ENCODE measurements around the gene SYNPR.
"Not testable (repeated sequence)": the region's sequence is repeated elsewhere in the genome, so short reads cannot be mapped to it uniquely, and the experiment has no call there.

SYNPR gene

GRCh38 chr3:63639806-63640205 lies 361.7 kb downstream of the SYNPR start:
- DNase-seq, result no peak

GRCh38 chr3:63642488-63642887 lies 364.4 kb downstream of the SYNPR start:
- DNase-seq, result no peak

GRCh38 chr3:63644212-63644797 lies 366.2 kb downstream of the SYNPR start:
- no peak for DNase-seq

- not testable (repeated sequence) for DNase-seq
Observed at GRCh38 chr3:63644928-63645781, 367.0 kb downstream of the SYNPR start.

- no peak for DNase-seq
Observed at GRCh38 chr3:63652066-63652725, 374.1 kb downstream of the SYNPR start, which contains the start of gene SNTN. SNTN (plus strand) TSS chr3:63652675; CDS start chr3:63652688, 13 bp downstream.

GRCh38 chr3:63654211-63654610 lies 376.1 kb downstream of the SYNPR start:
- DNase-seq, result no peak

- no peak for DNase-seq
Observed at GRCh38 chr3:63654931-63655330, 376.8 kb downstream of the SYNPR start.

GRCh38 chr3:63655519-63655918 lies 377.4 kb downstream of the SYNPR start:
- no peak for DNase-seq

GRCh38 chr3:63656786-63657185 lies 378.7 kb downstream of the SYNPR start:
- no peak for DNase-seq

GRCh38 chr3:63661242-63661641 lies 383.1 kb downstream of the SYNPR start:
- DNase-seq, result no peak

- no peak for DNase-seq
Observed at GRCh38 chr3:63662011-63662410, 383.9 kb downstream of the SYNPR start.

- no peak for DNase-seq
Observed at GRCh38 chr3:63662500-63662899, 384.4 kb downstream of the SYNPR start.
